ENCODE data around the gene RAB11FIP3. TPM values are rescaled to one million over a fixed set of nuclear protein-coding genes. Genes with fewer than 3 reads are reported as not detected.

RAB11FIP3 gene
- total RNA-seq, 2 donors from 2014 or later, result 62.7 to 68.9 TPM

DNA sequence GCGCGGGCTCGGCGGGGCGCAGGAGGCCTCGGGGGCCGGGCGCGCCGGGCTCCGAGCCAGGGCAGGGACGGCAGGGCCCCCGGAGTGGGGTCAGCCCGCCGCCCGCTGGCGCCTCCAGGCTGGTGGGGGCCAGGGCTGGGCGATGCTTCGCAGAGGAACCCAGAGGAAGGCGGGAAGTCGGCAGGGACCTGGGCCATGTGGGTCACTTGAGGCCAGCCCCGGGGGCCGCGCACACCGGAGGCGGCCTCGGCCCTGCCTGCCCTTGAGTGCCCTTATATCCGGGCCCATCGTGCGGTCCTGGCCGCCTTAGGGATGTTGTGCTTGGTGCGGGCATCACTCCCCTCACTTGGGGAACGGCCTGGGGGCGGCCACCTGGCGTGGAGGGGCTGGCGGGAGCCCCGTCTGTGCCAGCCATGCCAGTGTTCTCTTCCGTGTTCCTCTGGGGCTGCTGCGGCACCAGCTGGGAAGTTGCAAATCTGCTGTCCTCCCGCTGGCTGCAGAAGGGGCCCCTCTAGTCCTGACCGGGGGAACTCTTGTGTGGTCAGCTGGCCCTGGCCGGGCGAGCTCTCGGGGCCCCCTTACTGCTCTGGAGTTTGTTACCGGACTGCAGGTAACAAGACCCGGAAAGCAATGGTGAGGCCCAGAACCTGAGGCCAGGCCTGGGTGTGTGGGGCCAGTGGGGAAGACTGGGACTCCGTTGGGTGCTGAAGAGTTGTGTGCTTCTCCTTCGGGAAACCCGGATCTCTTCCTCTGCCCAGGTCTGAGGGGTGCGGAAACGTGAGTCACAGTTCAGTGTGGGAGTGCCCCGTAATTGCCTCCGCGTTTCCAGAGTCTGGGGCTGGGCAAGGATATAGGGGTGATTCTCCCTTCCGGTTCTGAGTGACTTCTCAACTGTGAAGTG, 102.9 kb downstream of the RAB11FIP3 start:
- Mint-ChIP-seq H3K27ac (peak overlapping the region; percentile 17), H3K27me3 (ENCODE audit: insufficient read depth) (no peaks in the 10 kb centered on the region), H3K9me3 (no peaks in the 10 kb centered on the region), H3K4me1 (peaks cover 16% of the 10 kb centered on the region), H3K36me3 (ENCODE audit: low read depth) (peaks cover 3% of the 10 kb centered on the region), H3K4me3 (peak overlapping the region; percentile 73)
- Histone ChIP-seq H3K27ac (ENCODE audit: low read depth, low read length) (no peak overlapping the region), H3K9me3 (ENCODE audit: control insufficient read depth, low read length) (no peaks in the 10 kb centered on the region), H3K4me1 (ENCODE audit: control insufficient read depth, insufficient read depth, low read length) (peaks cover 12% of the 10 kb centered on the region), H3K4me3 (ENCODE audit: low read length) (peak overlapping the region; percentile 89), H3K9ac (ENCODE audit: extremely low read depth, low read length, poor library complexity, severe bottlenecking) (peak overlapping the region; percentile 63), H3K27me3 (ENCODE audit: control insufficient read depth, insufficient read depth, low read length, poor library complexity, severe bottlenecking) (no peaks in the 10 kb centered on the region), H3K36me3 (ENCODE audit: control insufficient read depth, insufficient read depth, low read length) (peaks cover 3% of the 10 kb centered on the region)
- WGBS, 2 experiments (ENCODE audit: insufficient coverage in 1 of 2, insufficient read length in 1 of 2), result 6 to 10% methylated on average over 23 to 55 of the region's 55 CpGs
- TF ChIP-seq, protein P1, sequence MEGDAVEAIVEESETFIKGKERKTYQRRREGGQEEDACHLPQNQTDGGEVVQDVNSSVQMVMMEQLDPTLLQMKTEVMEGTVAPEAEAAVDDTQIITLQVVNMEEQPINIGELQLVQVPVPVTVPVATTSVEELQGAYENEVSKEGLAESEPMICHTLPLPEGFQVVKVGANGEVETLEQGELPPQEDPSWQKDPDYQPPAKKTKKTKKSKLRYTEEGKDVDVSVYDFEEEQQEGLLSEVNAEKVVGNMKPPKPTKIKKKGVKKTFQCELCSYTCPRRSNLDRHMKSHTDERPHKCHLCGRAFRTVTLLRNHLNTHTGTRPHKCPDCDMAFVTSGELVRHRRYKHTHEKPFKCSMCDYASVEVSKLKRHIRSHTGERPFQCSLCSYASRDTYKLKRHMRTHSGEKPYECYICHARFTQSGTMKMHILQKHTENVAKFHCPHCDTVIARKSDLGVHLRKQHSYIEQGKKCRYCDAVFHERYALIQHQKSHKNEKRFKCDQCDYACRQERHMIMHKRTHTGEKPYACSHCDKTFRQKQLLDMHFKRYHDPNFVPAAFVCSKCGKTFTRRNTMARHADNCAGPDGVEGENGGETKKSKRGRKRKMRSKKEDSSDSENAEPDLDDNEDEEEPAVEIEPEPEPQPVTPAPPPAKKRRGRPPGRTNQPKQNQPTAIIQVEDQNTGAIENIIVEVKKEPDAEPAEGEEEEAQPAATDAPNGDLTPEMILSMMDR (conservative IDR thresholded peaks at IDR 0.05), result no peak
- peak; percentile 68 for DNase-seq

DNA sequence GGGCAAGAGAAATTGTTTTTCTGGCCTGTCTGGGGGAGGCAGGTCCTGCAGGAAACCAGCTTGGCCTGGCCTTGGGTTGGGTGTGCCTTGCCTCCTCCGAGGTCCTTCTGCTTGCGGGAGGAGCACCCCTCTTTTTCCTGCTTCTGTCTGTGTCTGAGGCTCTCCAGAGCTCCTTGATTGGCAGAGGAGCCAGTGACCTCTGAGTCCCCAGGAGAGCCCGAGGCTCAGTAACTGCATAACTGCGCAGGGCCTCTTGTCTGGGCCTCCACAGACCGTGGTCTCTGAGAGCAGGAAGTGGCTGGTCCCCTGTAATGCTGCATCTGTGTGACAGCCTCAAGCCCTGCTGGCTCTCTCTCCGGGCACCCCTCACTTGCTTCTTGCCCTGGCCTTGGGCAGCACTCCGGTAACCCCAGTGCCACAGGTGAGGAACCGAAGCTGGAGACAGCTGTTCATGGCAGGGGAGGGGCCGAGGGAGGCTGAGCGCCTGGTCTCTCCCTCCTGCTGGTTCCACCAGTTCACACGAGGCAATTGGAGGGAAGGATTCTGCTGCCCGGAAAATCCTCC, 103.6 kb downstream of the RAB11FIP3 start:
- Mint-ChIP-seq H3K4me1 (peaks cover 16% of the 10 kb centered on the region), H3K4me3 (peak overlapping the region; percentile 73), H3K27ac (peak overlapping the region; percentile 17), H3K36me3 (ENCODE audit: low read depth) (peaks cover 3% of the 10 kb centered on the region), H3K9me3 (no peaks in the 10 kb centered on the region), H3K27me3 (ENCODE audit: insufficient read depth) (no peaks in the 10 kb centered on the region)
- H3K9me3 ChIP-seq (ENCODE audit: control insufficient read depth, low read length), result no peaks in the 10 kb centered on the region
- peak overlapping the region; percentile 89 for H3K4me3 ChIP-seq (ENCODE audit: low read length)
- H3K27me3 ChIP-seq (ENCODE audit: control insufficient read depth, insufficient read depth, low read length, poor library complexity, severe bottlenecking), result no peaks in the 10 kb centered on the region
- no peak overlapping the region for H3K27ac ChIP-seq (ENCODE audit: low read depth, low read length)
- no peak for DNase-seq
- peak overlapping the region; percentile 63 for H3K9ac ChIP-seq (ENCODE audit: extremely low read depth, low read length, poor library complexity, severe bottlenecking)
- H3K4me1 ChIP-seq (ENCODE audit: control insufficient read depth, insufficient read depth, low read length), result peaks cover 19% of the 10 kb centered on the region
- H3K36me3 ChIP-seq (ENCODE audit: control insufficient read depth, insufficient read depth, low read length), result peaks cover 3% of the 10 kb centered on the region
- TF ChIP-seq, protein P1 (conservative IDR thresholded peaks at IDR 0.05), result no peak
- WGBS, 2 experiments (ENCODE audit: insufficient coverage in 1 of 2, insufficient read length in 1 of 2), result 81 to 85% methylated on average over 7 to 12 of the region's 12 CpGs

DNA sequence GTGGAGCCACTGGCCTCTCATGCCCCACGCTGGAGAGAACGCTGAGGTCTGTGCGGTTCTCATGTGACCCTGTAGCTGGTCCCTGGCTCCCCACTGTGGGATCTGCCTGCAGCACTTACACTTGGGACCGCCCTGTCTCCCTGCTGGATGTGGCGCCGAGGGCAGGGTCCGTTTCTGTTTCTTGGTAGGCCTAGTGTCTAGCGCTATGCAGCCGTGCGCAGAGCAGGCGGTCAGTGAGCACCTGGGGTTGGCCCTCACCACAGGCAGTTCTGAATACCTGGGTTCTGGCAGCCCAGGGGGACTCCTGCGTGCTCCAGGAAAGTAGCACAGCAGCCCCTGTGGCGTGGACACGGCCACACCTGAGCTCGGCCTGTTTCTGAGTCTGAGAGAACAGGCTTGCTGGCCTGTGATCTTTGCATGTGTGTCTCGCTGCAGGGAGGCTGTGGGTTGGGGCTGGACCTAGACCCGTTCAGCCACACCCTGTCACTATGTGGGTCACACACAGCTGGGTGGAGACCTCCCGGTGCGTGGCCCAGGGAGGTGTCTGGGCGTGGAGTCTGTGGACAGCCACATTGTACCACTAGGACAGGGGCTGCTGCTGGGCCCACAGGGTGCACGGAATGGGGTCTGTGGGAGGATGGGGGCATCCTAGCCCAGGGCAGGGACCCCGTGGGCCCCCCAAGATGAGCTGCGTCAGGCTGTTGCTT, 104.8 kb downstream of the RAB11FIP3 start:
- Histone ChIP-seq H3K36me3 (ENCODE audit: control insufficient read depth, insufficient read depth, low read length) (peaks cover 3% of the 10 kb centered on the region), H3K4me1 (ENCODE audit: control insufficient read depth, insufficient read depth, low read length) (peaks cover 19% of the 10 kb centered on the region), H3K9ac (ENCODE audit: extremely low read depth, low read length, poor library complexity, severe bottlenecking) (no peak overlapping the region), H3K27ac (ENCODE audit: low read depth, low read length) (no peak overlapping the region), H3K27me3 (ENCODE audit: control insufficient read depth, insufficient read depth, low read length, poor library complexity, severe bottlenecking) (no peaks in the 10 kb centered on the region), H3K9me3 (ENCODE audit: control insufficient read depth, low read length) (no peaks in the 10 kb centered on the region), H3K4me3 (ENCODE audit: low read length) (no peak overlapping the region)
- Mint-ChIP-seq H3K36me3 (ENCODE audit: low read depth) (peaks cover 3% of the 10 kb centered on the region), H3K4me3 (peak overlapping the region; percentile 73), H3K4me1 (peaks cover 16% of the 10 kb centered on the region), H3K9me3 (no peaks in the 10 kb centered on the region), H3K27me3 (ENCODE audit: insufficient read depth) (no peaks in the 10 kb centered on the region), H3K27ac (no peak overlapping the region)
- TF ChIP-seq, protein P1 (conservative IDR thresholded peaks at IDR 0.05), result no peak
- no peak for DNase-seq
- WGBS, 2 experiments (ENCODE audit: insufficient coverage in 1 of 2, insufficient read length in 1 of 2), result 94% methylated on average over 19 to 23 of the region's 23 CpGs
